ENCODE data around the gene OR7C2.

OR7C2 gene

GRCh38 chr19:14979476-14980255 lies 38.4 kb downstream of the OR7C2 start, which contains the start of gene SLC1A6:
SLC1A6 (minus strand) TSS chr19:14979864; CDS start chr19:14972910, 6,954 bp downstream.
- DNase-seq, result no peak

DNA sequence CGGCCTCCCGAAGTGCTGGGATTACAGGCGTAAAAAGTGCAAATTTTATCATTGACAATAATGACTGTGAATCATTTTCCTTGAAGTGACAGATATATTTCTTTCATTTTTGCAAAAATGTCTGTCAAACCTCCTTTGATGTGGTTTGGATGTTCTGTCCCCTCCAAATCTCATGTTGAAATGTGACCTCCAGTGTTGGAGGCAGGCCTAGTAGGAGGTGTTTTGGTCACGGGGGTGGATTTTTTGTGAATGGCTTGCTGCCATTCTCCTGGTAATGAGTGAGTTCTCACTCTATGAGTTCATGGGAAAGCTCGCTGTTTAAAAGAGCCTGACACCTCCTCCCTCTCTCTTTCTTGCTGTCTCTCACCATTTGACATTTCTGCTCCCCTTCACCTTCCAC lies 43.8 kb downstream of the OR7C2 start:
- no peak for DNase-seq
